HG03432 (cell line): ENCODE measurements around the gene TRIM72.
"Not testable (repeated sequence)": the region's sequence is repeated elsewhere in the genome, so short reads cannot be mapped to it uniquely, and the experiment has no call there.

Experiments
- ATAC-seq: cut with Tn5 transposase; IDR thresholded peaks from one replicate; pipeline ENCODE4 v1.9.1; 2021; ENCODE audit warnings: mild to moderate bottlenecking, moderate library complexity; ENCODE audit not compliant: unreplicated experiment

Gene TRIM72

GRCh38 chr16:31278853-31279252 lies 64.9 kb downstream of the TRIM72 start:
- not testable (repeated sequence) for ATAC-seq
